HG03469 (cell line): Measurements from ENCODE around the gene VWA1.
"Not testable (repeated sequence)": the region's sequence is repeated elsewhere in the genome, so short reads cannot be mapped to it uniquely, and the experiment has no call there.

Source experiments
- ATAC-seq: cut with Tn5 transposase; IDR thresholded peaks from one replicate; pipeline ENCODE4 v1.9.1; 2021; ENCODE audit warnings: mild to moderate bottlenecking, moderate library complexity, moderate number of reproducible peaks; ENCODE audit not compliant: unreplicated experiment

Gene VWA1

DNA sequence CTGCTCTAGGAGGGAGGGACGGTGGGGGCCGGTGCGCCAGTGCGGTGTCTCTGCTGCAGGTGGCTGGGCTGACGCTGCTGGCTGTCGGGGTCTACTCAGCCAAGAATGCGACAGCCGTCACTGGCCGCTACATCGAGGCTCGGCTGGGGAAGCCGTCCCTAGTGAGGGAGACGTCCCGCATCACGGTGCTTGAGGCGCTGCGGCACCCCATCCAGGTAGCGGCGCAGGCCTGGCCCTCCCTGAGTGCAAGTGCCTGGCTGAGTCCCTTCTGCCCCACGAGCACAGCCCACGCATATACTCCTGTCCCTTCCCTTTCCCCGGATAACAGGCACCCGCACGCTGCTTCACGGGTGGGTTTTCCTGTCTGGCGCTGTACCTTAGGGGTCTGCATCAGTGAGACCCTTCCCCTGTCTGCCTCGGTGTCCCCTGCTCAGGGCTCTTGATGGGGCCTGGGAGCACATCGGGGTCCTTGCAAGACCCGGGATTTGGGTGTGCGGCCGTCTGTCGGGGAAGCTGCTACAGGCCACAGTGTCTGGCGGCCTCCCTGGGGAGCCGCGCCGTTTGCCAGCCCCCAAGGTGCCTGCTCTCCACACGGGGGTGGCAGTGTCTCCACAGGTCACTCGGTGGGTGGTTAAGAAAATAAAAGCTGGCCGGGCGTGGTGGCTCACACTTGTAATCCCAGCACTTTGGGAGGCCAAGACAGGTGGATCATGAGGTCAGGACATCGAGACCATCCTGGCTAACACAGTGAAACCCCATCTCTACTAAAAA is 19.0 kb downstream of the VWA1 start:
- not testable (repeated sequence) for ATAC-seq

DNA sequence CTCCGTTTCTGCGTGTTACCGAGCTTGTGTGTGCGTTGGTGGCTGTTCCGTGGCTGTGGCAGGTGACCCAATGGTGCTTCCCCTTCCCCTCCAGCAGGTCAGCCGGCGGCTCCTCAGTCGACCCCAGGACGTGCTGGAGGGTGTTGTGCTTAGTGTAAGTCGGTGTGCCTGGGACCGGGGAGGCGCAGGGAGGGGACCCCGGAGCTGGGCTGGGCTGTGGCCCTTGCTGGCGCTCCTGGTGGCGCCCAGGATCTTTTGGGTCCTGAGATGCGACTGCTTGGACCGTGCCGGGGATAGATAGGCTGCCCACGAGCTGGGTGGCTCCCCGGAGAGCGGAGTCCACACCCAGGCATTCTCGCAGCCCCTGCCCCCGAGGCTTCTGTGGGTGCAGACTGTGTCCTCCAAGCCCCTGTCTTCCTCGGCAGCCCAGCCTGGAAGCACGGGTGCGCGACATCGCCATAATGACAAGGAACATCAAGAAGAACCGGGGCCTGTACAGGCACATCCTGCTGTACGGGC is 19.9 kb downstream of the VWA1 start:
- ATAC-seq = no peak

DNA sequence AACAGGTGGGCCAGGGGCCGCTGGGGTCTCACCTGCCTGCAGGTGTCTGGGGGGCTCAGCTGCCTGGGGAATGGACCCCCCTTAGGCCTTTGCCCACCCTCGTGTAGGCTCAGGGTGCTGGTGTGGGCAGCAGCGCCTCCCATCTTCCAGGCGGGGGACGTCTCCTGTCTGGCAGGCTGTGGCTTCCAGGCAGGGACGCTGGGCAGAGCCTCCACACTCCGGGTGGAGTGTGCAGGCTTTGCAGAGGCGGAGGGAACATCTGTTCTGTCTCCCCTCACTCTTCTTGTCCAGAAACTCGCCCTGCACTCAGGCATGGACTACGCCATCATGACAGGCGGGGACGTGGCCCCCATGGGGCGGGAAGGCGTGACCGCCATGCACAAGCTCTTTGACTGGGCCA is 20.4 kb downstream of the VWA1 start:
- ATAC-seq = not testable (repeated sequence)

DNA sequence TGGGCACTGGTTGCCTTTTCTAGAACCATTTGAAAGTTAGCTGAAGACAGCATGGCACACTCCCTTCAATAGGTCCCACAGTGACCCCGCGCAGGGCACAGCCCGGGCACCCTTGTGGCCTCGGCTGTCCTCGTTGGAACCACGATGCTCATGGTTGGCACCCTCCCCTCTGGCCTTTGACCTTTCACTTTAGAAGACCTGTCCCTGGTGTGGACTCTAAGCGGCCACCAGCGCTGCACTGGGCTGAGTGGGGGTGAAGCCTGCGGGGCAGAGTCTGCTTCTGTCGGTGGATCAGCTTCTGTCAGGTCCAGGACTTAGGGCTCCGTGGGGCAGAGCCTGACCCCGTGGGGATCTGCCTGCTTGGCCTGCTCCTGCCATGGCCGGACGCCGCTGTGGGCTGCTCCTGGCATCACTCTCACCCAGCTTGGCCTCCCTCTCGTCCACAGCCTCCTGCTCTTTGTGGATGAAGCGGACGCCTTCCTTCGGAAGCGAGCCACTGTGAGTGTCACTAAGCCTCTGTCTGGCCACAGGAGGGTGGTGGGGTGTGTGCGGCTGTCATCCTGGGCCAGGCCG is 21.3 kb downstream of the VWA1 start:
- ATAC-seq = not testable (repeated sequence)

DNA sequence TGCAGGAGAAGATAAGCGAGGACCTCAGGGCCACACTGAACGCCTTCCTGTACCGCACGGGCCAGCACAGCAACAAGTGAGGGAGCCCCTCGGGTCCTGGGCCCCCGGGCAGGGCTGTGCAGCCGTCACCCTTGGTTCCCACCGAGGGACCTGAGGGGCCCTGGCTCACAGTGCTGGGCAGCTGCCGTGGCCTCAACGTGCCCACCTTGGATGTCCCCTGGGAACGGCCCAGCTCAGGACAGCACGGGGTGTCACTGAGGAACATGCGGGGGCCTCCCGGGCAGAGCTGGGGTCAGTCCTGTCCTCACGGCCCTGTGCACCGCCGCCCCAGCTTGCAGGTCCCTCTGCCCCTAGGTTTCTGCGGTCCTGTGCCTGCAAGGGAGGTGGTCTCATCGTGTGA is 23.7 kb downstream of the VWA1 start:
- not testable (repeated sequence) for ATAC-seq

DNA sequence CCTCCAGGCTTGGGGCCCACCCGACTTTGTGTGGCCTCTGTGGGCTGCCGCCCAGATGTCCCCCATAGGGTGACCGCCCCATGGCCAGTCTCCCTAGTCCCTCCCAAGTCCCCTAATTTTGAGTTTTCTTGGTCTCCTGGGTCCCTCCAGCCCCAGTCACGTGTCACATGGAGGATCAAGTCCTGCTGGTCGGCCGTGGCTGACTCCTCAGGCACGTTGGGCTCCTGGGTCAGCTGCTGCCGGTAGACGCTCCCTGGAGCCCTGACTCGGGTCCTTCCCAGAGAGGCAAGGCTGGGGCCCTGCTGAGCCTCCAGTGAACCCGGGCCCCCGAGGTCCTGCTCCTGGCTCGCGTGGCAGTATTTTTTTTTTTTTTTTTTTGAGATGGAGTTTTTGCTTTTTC is 24.2 kb downstream of the VWA1 start:
- ATAC-seq = not testable (repeated sequence)

DNA sequence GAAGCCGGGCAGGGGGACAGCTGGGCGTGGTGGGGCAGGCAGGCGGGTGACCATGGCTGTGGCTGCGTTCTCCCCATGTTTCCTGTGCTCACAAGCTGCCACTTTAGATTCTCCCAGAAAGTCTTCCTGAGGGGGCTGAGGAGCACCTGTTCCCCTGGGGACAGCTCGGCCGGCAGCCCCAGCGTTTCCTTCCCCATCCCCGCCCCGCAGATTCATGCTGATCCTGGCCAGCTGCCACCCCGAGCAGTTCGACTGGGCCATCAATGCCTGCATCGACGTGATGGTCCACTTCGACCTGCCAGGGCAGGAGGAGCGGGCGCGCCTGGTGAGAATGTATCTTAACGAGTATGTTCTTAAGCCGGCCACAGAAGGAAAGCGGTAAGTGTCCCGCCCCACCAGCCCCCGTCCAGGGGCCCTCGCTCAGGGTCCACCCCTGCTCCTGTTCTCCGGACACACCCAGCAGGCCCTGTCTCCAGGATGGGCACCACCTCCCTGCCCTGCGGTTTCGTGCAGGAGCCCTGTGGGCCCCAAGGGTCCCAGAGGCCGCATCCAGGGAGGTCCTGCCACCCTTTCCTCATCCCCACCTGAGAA is 25.1 kb downstream of the VWA1 start:
- ATAC-seq = no peak

DNA sequence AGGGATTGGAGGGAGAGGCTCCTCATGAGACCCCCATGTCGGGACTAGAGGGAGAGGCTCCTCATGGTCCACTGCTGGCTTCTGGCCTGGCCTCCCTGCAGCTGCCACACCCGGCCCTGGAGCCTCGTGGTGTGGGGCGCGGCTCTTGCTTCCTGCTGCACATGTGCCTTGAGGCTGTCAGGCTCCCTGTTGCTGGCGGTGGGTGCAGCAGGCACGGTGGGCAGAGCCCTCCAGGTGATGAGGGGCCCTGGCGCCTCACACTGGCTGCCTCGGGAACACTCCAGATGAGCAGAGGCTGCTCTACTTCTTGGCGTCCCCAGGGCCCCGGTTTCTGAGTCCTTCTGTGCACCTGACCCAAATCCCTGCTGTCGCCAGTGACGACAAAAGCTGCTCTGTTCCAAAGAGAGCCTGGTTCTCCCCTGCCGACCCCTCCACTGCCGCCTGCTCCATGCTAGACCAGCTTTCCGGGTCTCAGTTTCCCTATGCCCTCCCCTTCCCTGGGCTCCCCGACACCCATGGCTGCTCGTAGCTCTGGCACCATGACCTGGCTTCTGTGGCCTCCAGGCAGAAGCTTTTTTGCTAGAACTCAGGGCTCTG is 26.3 kb downstream of the VWA1 start:
- ATAC-seq = no peak

DNA sequence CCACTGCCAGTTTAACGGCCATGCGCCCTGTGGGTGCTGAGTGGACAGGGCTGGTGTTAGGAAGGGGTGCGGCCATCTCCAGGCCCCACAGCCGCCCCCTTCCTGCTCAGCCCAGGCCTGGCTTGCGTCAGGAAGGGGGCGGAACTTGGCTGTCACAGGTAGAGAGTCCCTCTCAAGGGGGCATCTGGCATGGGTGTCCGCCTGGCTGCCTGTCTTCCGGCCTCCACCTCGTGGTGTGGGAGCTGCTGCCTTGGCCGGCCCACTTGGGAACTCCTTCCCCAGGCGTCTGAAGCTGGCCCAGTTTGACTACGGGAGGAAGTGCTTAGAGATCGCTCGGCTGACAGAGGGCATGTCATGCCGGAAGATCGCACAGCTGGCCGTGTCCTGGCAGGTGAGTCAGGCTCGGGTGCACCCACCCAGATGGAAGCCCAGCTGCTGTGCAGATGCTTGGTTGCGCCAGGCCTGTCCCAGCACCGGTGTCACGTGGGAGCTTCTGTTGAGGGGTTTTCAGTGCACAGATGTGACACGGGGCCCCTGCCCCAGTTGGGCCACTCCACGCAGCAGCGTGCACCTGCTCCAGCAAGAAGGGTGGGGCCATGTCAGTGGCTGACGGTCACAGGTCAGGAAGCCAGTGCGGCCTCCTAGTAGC is 27.0 kb downstream of the VWA1 start:
- no peak for ATAC-seq

DNA sequence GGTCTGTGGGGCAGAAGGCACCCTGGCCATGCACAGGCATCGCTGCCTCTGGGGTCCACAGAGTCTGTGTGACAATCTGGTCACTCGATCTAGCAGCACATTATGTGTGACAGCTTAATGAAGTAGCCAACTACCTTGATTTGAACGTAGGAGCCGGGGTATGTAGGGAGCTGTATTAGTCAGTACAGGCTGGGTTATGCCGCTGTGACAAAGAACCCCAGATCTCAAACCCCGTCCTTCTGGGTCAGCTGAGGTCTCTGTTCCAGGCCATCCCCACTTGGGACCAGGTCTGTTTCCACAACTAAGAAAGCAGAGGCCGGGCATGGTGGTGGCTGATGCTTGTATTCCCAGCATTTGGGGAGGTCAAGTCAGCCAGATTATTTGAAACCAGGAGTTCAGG is 27.8 kb downstream of the VWA1 start:
- ATAC-seq = no peak

DNA sequence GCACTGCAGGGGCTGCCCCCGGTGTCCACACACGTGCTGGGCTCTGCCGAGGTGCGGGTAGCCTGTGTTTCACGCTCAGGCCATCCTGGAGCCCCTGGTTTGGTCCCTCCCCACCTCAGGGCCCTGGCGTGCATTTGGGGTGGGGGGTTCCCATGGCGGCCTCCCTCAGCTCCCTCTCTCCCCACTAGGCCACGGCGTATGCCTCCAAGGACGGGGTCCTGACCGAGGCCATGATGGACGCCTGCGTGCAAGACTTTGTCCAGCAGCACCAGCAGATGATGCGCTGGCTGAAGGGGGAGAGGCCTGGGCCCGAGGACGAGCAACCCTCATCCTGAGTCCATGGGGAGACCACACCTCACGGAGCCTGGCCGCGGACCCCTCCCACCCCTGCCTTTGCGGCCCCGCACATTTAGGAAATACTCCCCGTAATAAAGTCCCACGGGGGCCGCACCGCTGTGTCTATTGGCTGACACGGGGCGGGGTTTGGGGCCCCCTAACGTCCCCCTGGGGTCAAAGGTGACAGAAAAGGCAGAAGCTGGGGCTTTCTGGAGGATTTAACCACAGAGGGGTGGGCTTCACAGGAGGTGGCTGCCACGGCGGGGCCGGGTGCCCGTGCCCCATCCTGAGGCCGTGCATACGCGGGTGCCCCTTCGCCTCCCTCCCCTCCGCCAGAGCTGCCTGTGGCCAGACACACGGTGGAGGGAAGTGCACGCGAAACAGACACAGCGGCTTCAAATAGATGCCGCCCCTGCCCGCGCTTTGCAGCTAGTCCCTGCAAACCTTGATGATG is 32.9 kb downstream of the VWA1 start:
- ATAC-seq = not testable (repeated sequence)

DNA sequence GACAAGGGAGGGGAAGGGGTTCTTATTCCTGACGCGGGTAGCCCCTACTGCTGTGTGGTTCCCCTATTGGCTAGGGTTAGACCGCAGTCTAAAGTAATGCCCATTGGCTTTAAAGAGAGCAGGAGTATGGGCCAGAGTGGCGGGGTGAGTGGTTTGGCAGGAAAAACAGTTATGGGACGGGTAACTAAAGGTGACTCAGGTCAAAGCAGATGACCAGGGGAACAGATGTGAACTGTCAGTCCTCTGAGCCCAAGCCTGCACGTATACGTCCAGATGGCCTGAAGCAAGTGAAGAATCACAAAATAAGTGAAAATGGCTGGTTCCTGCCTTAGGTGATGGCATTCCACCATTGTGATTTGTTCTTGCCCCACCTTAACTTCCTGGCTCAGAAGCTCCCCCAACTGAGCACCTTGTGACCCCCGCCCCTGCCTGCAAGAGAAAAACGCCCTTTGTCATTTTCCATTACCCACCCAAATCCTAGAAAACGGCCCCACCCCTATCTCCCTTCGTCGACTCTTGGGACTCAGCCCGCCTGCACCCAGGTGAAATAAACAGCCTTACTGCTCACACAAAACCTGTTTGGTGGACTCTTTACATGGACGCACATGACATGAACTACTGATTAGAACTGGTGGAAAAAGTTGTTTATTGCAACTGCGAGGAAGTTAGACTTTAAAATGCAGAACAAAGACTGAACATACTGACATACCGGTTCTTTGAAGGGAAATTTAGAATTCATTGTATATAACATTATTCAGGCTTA is 35.3 kb downstream of the VWA1 start:
- ATAC-seq = no peak

DNA sequence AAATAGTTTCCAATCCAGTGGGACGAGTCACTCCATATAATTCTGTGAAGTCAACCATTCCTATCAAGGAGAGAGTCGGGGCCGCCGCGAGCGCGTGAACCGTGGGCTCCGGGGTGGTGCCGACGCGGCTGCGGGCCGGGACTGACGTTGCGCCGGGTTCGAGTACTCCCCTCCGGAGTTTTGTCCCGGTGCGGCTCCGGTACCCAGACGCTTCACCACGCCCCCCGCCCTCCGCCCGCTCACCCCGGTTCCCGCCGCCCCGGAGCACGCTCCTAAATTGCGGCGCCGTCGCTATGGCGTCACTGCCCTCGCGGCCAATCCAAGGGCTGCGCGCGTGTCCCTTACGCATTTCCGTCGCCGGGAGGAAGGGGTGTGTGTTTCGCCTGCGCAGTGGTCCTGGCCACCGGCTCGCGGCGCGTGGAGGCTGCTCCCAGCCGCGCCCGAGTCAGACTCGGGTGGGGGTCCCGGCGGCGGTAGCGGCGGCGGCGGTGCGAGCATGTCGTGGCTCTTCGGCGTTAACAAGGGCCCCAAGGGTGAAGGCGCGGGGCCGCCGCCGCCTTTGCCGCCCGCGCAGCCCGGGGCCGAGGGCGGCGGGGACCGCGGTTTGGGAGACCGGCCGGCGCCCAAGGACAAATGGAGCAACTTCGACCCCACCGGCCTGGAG is 36.0 kb downstream of the VWA1 start, which contains the start of gene ATAD3B:
Gene ATAD3B (plus strand): TSS at position 377 of the 664 bp plus-strand sequence. CDS start 120 bp downstream, at position 497.
- ATAC-seq = peak; percentile 63

DNA sequence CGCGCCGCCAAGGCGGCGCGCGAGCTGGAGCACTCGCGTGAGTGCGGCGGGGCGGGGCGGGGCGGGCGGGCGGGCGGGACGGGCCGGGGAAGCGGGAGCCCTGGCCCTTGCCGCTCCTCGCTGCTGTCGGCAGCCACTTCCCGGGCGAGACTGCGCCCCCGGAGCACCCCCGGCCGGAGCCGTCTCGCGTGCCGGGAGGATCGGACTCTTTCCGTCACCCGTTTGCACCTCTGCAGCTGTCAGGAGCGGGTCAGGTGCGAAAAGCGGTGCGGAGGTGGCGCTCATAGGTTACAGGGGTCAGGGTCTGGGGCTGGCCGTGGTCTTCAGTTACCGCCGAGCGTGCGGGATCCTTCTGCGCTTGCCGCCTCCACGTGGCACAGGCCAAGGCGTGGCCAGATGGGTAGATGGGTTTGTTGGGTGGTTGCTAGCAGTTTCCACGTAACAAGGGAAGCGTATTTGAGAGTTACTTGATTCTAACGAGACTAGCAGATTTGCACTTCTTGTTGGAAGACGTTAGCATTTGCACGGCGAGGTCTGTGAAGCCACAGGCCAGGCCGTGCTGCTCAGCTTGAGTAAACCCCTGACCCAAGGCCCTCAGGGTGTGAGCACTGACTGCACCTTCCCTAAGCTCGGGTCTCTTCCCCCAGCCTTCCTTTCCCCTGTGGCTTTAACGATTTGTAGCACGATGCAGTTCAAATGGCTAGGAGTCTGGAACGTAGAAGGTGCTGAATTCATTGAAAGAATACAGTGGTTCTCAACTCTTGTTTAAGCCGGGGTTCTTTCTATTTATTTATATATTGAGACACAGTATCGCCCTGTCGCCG is 36.8 kb downstream of the VWA1 start:
- ATAC-seq = not testable (repeated sequence)

DNA sequence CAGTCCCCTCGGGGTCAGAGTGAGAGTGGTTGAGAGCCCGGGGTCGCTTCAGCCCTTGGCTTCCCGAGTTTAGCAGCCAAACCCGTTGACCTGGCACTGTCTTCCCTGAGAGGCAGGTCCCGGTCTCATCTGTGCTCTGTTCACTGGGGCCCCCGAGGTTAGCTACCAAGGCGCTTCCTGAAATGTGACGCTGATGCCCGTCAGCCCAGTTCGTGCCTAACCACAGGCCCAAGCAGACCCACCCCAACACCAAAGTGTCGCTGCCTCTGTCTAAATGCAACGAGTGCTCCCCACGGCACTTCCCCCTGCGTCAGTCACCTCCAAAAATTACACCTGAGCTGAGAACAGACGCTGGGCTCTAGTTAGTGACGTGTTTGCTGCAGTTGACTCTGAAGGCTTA is 40.5 kb downstream of the VWA1 start:
- ATAC-seq = not testable (repeated sequence)

DNA sequence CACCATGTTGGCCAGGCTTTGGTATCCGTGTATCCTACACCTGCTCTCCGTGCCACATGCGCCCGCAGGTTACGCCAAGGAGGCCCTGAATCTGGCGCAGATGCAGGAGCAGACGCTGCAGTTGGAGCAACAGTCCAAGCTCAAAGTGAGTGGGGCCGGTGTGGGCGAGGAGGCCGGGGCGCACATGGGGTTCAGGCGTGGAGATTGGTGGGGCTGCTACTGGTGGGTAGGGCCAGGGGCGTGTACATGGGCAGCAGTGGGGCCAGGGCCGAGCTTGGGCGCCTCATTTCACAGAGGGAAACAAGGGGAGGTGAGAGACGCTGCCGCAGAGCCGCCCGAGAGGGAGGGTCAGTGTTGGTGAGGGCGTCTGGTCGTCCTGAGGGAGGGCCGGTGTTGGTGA is 41.7 kb downstream of the VWA1 start:
- no peak for ATAC-seq

DNA sequence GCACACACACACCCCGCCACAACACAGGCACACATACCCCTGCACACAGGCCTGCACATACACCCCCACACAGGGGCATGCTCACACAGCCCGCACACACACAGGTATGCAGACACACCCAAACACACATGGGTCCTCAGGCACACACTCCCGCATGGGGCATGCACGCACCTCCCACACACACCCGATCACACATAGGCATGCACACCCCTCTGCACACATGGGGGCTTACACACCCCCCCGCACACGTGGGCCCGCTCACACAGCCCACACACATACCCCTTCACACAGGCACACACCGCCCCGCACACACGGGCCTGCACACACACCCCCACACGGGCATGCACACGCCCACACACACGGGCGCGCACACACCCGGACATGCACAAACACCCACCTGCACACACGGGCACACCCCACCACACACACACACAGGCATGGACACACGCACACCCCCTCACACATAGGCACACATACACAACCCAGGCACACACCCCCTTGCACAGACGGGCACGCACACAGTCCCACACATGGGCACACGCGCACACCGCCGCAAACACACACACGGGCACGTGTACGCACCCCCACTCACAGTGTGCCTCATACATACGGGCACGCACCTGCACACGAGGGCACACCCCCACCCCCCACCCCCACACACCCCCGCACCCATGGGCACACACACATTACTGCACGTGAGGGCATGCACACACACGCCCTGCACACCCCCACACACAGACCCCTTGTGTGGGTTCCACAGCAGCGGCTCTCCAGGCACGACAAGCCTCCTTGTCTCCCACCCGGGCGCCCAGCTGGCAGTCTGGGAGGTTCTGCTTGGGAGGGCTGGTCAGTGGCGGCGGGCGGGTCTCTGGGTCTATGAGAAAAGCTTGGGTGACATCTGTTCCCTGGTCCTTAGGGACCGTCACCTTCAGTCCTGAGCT is 44.3 kb downstream of the VWA1 start:
- ATAC-seq = no peak
